Measurements from ENCODE around the gene SOD1.

SOD1 gene

GRCh38 chr21:31673321-31673912, 13.9 kb downstream of the SOD1 start:
- DNase-seq (ENCODE audit: low read depth, low spot score) = no peak
- Histone ChIP-seq H3K4me1 (ENCODE audit: insufficient read depth, insufficient read length) (no peaks in the 10 kb centered on the region), H3K27me3 (ENCODE audit: insufficient read depth, insufficient read length) (no peaks in the 10 kb centered on the region), H3K9me3 (ENCODE audit: insufficient read depth, low read length) (no peaks in the 10 kb centered on the region), H3K9ac (ENCODE audit: insufficient read length, low read depth) (no peak overlapping the region), H3K4me3 (ENCODE audit: insufficient read length, low read depth) (no peak overlapping the region), H3K36me3 (ENCODE audit: insufficient read depth, insufficient read length, low read length) (peaks cover 37% of the 10 kb centered on the region)
- TF ChIP-seq ZNF274 (IDR thresholded peaks at IDR 0.05; ENCODE audit: low read depth, low read length) = no peak
- TF ChIP-seq YY1 (IDR thresholded peaks at IDR 0.05; ENCODE audit: insufficient read depth, insufficient read length) = no peak
- TF ChIP-seq SUZ12 (IDR thresholded peaks at IDR 0.05; ENCODE audit: extremely low read depth, insufficient read depth, insufficient read length) = no peak

- H3K36me3 ChIP-seq (ENCODE audit: insufficient read depth, insufficient read length, low read length) = peaks cover 38% of the 10 kb centered on the region
- H3K4me1 ChIP-seq (ENCODE audit: insufficient read depth, insufficient read length) = no peaks in the 10 kb centered on the region
- H3K4me3 ChIP-seq (ENCODE audit: insufficient read length, low read depth) = no peak overlapping the region
- H3K9ac ChIP-seq (ENCODE audit: insufficient read length, low read depth) = no peak overlapping the region
- TF ChIP-seq SUZ12 (IDR thresholded peaks at IDR 0.05; ENCODE audit: extremely low read depth, insufficient read depth, insufficient read length) (no peak), ZNF274 (IDR thresholded peaks at IDR 0.05; ENCODE audit: low read depth, low read length) (no peak), YY1 (IDR thresholded peaks at IDR 0.05; ENCODE audit: insufficient read depth, insufficient read length) (no peak)
- DNase-seq (ENCODE audit: low read depth, low spot score) = no peak
- no peaks in the 10 kb centered on the region for H3K9me3 ChIP-seq (ENCODE audit: insufficient read depth, low read length)
- no peaks in the 10 kb centered on the region for H3K27me3 ChIP-seq (ENCODE audit: insufficient read depth, insufficient read length)
These were observed 15.8 kb downstream of the SOD1 start for GRCh38 chr21:31675318-31675717.

- TF ChIP-seq ZNF274 (IDR thresholded peaks at IDR 0.05; ENCODE audit: low read depth, low read length) (no peak), SUZ12 (IDR thresholded peaks at IDR 0.05; ENCODE audit: extremely low read depth, insufficient read depth, insufficient read length) (no peak), YY1 (IDR thresholded peaks at IDR 0.05; ENCODE audit: insufficient read depth, insufficient read length) (no peak)
- Histone ChIP-seq H3K4me3 (ENCODE audit: insufficient read length, low read depth) (no peak overlapping the region), H3K36me3 (ENCODE audit: insufficient read depth, insufficient read length, low read length) (peaks cover 39% of the 10 kb centered on the region), H3K9me3 (ENCODE audit: insufficient read depth, low read length) (no peaks in the 10 kb centered on the region), H3K4me1 (ENCODE audit: insufficient read depth, insufficient read length) (no peaks in the 10 kb centered on the region), H3K9ac (ENCODE audit: insufficient read length, low read depth) (no peak overlapping the region), H3K27me3 (ENCODE audit: insufficient read depth, insufficient read length) (no peaks in the 10 kb centered on the region)
- DNase-seq (ENCODE audit: low read depth, low spot score) = no peak
These were observed 16.5 kb downstream of the SOD1 start for GRCh38 chr21:31675960-31676359.

- no peak for TF ChIP-seq ZNF274 (IDR thresholded peaks at IDR 0.05; ENCODE audit: low read depth, low read length)
- Histone ChIP-seq H3K4me1 (ENCODE audit: insufficient read depth, insufficient read length) (no peaks in the 10 kb centered on the region), H3K36me3 (ENCODE audit: insufficient read depth, insufficient read length, low read length) (peaks cover 39% of the 10 kb centered on the region), H3K27me3 (ENCODE audit: insufficient read depth, insufficient read length) (no peaks in the 10 kb centered on the region), H3K9me3 (ENCODE audit: insufficient read depth, low read length) (no peaks in the 10 kb centered on the region), H3K4me3 (ENCODE audit: insufficient read length, low read depth) (no peak overlapping the region), H3K9ac (ENCODE audit: insufficient read length, low read depth) (no peak overlapping the region)
- no peak for DNase-seq (ENCODE audit: low read depth, low spot score)
These were observed 17.6 kb downstream of the SOD1 start for GRCh38 chr21:31677047-31677446.

GRCh38 chr21:31678478-31678877, 19.0 kb downstream of the SOD1 start:
- Histone ChIP-seq H3K27me3 (ENCODE audit: insufficient read depth, insufficient read length) (no peaks in the 10 kb centered on the region), H3K9ac (ENCODE audit: insufficient read length, low read depth) (no peak overlapping the region), H3K9me3 (ENCODE audit: insufficient read depth, low read length) (no peaks in the 10 kb centered on the region), H3K4me1 (ENCODE audit: insufficient read depth, insufficient read length) (no peaks in the 10 kb centered on the region), H3K4me3 (ENCODE audit: insufficient read length, low read depth) (no peak overlapping the region), H3K36me3 (ENCODE audit: insufficient read depth, insufficient read length, low read length) (peaks cover 49% of the 10 kb centered on the region)
- TF ChIP-seq SUZ12 (IDR thresholded peaks at IDR 0.05; ENCODE audit: extremely low read depth, insufficient read depth, insufficient read length) = no peak
- no peak for TF ChIP-seq ZNF274 (IDR thresholded peaks at IDR 0.05; ENCODE audit: low read depth, low read length)
- TF ChIP-seq YY1 (IDR thresholded peaks at IDR 0.05; ENCODE audit: insufficient read depth, insufficient read length) = no peak
- no peak for DNase-seq (ENCODE audit: low read depth, low spot score)

GRCh38 chr21:31682620-31683019, 23.1 kb downstream of the SOD1 start:
- H3K36me3 ChIP-seq (ENCODE audit: insufficient read depth, insufficient read length, low read length) = peaks cover 88% of the 10 kb centered on the region
- no peak for DNase-seq (ENCODE audit: low read depth, low spot score)
- no peaks in the 10 kb centered on the region for H3K9me3 ChIP-seq (ENCODE audit: insufficient read depth, low read length)
- no peak overlapping the region for H3K9ac ChIP-seq (ENCODE audit: insufficient read length, low read depth)
- TF ChIP-seq ZNF274 (IDR thresholded peaks at IDR 0.05; ENCODE audit: low read depth, low read length) (no peak), SUZ12 (IDR thresholded peaks at IDR 0.05; ENCODE audit: extremely low read depth, insufficient read depth, insufficient read length) (no peak), YY1 (IDR thresholded peaks at IDR 0.05; ENCODE audit: insufficient read depth, insufficient read length) (no peak)
- H3K4me3 ChIP-seq (ENCODE audit: insufficient read length, low read depth) = no peak overlapping the region
- H3K4me1 ChIP-seq (ENCODE audit: insufficient read depth, insufficient read length) = no peaks in the 10 kb centered on the region
- H3K27me3 ChIP-seq (ENCODE audit: insufficient read depth, insufficient read length) = no peaks in the 10 kb centered on the region

- no peaks in the 10 kb centered on the region for H3K27me3 ChIP-seq (ENCODE audit: insufficient read depth, insufficient read length)
- TF ChIP-seq ZNF274 (IDR thresholded peaks at IDR 0.05; ENCODE audit: low read depth, low read length) = no peak
- TF ChIP-seq YY1 (IDR thresholded peaks at IDR 0.05; ENCODE audit: insufficient read depth, insufficient read length) = no peak
- TF ChIP-seq SUZ12 (IDR thresholded peaks at IDR 0.05; ENCODE audit: extremely low read depth, insufficient read depth, insufficient read length) = no peak
- H3K9me3 ChIP-seq (ENCODE audit: insufficient read depth, low read length) = no peaks in the 10 kb centered on the region
- DNase-seq (ENCODE audit: low read depth, low spot score) = no peak
- H3K9ac ChIP-seq (ENCODE audit: insufficient read length, low read depth) = no peak overlapping the region
- H3K36me3 ChIP-seq (ENCODE audit: insufficient read depth, insufficient read length, low read length) = peaks cover 92% of the 10 kb centered on the region
- H3K4me1 ChIP-seq (ENCODE audit: insufficient read depth, insufficient read length) = no peaks in the 10 kb centered on the region
- H3K4me3 ChIP-seq (ENCODE audit: insufficient read length, low read depth) = no peak overlapping the region
These were observed 23.5 kb downstream of the SOD1 start for GRCh38 chr21:31683029-31683428.
